GM19035 (cell line): Measurements from ENCODE around the gene TSPAN31.

Source experiments
- ATAC-seq: cut with Tn5 transposase; IDR thresholded peaks from one replicate; pipeline ENCODE4 v1.9.1; 2021; ENCODE audit not compliant: unreplicated experiment

TSPAN31 gene

GRCh38 chr12:57751788-57752667, 7.2 kb downstream of the TSPAN31 start, which contains the start of gene CDK4:
Gene CDK4 (minus strand): TSS chr12:57752310. CDS start chr12:57751717, 593 bp downstream.
- peak; percentile 68 for ATAC-seq

DNA sequence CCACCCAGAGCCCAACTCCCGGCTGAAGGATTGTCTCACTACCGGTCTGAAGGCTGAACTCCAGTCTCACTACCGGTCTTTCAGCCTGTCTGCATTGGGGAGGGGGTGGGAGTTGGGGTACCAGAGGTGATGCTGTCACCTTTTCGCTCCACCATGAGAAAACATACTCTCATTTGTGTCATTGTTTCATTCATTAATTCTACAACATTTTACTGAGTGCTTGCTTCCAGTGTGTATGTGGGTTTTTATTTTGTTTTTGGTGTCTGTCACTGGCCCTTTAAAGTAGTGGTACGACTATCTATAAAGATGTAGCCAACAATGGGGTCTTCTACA, 7.8 kb downstream of the TSPAN31 start:
- ATAC-seq: no peak

GRCh38 chr12:57753756-57754337, 9.0 kb downstream of the TSPAN31 start:
- no peak for ATAC-seq

DNA sequence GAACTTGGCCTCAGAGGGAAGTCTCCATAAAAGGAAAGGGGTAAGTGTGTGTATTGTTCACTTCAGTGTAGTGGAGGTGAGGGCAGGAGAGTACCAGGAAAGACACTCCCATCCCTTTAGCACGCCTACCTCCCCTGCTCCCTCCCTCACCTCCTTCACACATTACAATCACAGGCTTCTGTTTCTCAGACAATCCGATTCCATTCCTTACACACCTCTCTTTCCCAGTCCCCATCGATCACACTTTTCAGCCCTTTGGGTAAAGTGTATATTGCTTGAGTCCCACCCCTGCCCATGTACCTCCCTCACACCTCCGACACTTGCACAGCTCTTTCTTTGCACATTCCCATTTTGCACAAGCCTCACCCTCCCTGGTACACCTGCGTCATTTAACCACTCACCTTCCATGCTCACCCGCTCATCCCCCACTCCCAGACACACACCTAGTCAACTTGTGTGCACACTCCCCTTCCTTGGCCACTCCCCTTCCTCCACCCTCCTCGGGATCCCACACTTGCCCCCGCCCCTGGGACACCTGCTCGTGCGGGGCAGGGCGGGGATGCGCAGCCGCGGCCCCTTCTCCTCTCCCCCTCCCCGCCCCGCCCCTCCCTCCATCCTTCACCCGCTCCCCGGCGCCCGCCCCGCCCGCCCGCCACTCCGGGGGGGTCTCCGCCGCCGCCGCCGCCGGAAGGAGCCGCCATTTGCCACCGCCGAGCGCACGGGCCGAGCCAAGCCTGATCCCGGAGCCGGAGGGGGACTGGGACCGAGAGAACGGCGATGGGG, 9.8 kb downstream of the TSPAN31 start, which contains the start of gene MARCHF9:
TSS of gene MARCHF9 (plus strand) at position 693 of the 783 bp plus-strand sequence. CDS start 426 bp downstream, outside the sequence.
- ATAC-seq: peak; percentile 31

DNA sequence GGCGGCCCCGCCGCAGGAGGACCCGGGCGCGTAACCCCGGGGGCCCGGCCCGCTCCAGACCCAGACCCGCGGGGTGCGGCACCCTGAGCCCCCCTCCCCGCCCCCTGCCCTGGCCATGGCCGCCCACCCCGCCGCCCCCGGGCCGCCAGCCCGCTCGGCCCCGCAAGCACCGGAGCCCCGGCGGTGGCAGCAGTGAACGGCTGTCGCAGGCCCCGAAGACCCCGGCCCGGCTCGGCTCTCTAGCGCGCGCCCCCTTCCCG, 10.3 kb downstream of the TSPAN31 start:
- ATAC-seq: no peak

GRCh38 chr12:57755454-57756372, 10.9 kb downstream of the TSPAN31 start:
- no peak for ATAC-seq

- no peak for ATAC-seq
Observed at GRCh38 chr12:57756406-57757341, 11.8 kb downstream of the TSPAN31 start.

DNA sequence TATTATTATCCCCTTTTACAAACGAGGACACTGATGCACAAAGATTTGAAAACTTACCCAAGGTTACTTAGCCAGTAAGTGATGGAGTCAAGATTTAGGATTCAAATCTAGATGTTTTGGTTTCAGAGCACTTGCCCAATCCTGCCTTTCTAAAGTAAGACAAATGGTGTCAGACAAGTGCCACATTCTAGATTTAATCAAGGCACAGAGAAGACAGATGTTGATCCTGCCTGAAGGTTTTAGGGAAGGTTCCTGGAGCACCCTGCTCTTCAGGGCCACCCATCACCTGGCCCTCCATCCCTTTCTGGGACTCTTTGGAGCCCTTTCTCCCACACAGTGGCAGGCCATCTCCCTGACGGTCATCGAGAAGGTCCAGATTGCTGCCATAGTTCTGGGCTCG, 12.9 kb downstream of the TSPAN31 start:
- no peak for ATAC-seq

DNA sequence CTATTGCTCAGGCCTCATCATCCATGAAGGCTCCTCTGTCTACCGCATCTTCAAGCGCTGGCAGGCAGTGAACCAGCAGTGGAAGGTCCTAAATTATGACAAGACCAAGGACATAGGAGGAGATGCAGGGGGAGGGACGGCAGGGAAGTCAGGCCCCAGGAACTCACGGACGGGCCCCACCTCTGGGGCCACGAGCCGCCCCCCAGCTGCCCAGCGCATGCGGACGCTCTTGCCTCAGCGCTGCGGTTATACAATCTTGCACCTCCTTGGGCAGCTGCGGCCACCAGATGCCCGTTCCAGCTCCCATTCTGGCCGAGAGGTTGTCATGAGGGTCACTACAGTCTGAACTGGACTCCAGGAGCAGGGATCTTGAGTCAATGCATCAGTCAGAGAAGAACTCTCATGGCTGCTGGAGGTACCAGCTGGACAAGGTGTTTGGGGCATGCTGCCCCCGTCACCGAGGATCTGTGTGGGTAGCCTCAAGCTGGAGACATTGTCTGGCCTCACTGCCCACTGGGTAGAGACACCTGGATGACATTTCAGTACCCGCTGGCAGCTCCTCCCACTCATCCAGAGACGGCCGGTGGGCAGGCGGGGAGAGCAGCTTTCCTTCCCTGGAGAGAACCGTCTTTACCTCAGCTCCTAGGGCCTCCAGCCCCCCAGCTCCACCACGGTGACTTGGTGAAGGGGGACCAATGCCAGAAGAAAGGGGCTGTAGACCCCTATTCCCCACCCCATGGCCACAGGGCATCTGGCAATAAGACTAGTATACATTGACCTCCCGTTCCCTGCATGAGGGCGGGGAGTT, 13.9 kb downstream of the TSPAN31 start:
- ATAC-seq: no peak

DNA sequence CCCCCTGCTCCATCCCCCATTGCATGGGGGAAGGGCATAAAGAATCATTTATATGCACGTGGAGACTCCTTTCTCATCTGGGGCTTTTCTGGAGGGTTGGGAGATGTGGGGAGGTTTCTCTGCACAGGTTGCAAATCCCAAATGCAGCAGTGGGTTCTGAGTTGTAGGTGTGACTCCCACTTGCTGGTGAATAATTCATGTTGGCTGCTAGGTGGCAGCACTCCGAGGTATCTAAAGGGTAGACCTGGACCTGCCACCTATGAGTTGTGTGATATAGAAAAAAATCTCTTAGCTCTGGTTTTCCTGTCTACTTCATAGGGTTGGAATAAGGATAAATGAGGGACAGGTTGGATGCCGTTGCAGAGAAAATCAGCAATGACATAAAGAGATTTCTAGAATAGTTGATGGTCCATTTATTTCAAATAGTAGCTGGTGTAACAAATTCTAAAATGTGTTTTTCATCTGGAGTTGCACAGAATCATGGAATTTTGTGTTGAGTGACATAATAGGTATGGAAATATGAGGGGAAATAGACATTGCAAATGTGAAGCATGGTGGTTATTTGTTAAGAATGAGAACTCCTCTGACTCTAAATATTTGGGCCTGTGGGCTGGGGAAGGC, 14.6 kb downstream of the TSPAN31 start:
- no peak for ATAC-seq

- ATAC-seq: no peak
Observed at GRCh38 chr12:57760347-57760982, 15.6 kb downstream of the TSPAN31 start.

- no peak for ATAC-seq
Observed at GRCh38 chr12:57761391-57761998, 16.7 kb downstream of the TSPAN31 start.

DNA sequence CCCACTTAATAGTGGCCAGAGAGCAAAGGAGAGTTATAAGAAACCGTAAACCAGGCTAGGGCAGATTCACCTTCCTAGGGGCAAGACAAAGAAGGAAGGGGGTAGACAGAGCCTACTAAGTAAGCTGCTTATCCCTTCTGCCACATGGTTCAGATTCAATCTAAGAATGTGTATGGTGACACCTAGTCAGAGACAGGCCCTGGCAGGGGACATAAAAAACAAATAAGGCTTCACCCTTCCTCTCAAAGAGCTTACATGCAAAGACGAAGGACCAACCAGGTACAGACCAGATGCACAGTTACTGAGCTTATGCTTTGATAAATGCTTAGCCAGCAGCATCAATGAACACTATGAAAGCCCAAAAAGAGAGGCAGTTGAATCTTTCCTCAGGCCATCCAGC, 17.6 kb downstream of the TSPAN31 start:
- no peak for ATAC-seq

GRCh38 chr12:57763881-57764661, 19.2 kb downstream of the TSPAN31 start:
- no peak for ATAC-seq

- ATAC-seq: no peak
Observed at GRCh38 chr12:57764662-57765002, 19.8 kb downstream of the TSPAN31 start.

GRCh38 chr12:57765003-57765697, 20.3 kb downstream of the TSPAN31 start:
- peak; percentile 72 for ATAC-seq
